HepG2 (cell line): ENCODE measurements around the gene PTH1R.

Source experiments
- BCL6 ChIP-seq: IDR thresholded peaks from 2 replicates; pipeline ENCODE4 v1.6.1; 2016; ENCODE audit warnings: missing genetic modification reagents, missing compliant biosample characterization
- MAFK ChIP-seq, 2 experiments: IDR thresholded peaks in 1 of 2; conservative IDR thresholded peaks in 1 of 2; 2 replicates each; pipeline ENCODE4 v1.6.1; 2011; ENCODE audit warnings: improper control_type of control experiment in 2 of 2, low read length in 2 of 2
- MYNN ChIP-seq: sonication (generic); formaldehyde crosslinking; IDR thresholded peaks from 2 replicates; pipeline ENCODE4 v1.4.0; 2020; ENCODE audit warnings: mild to moderate bottlenecking, low read depth, missing genetic modification reagents
- NR1H2 ChIP-seq: sonication (generic); formaldehyde crosslinking; IDR thresholded peaks from 2 replicates; pipeline ENCODE4 v1.8.1; 2022; ENCODE audit warnings: low read depth, missing genetic modification reagents, borderline replicate concordance
- POLR2AphosphoS5 ChIP-seq: IDR thresholded peaks from 2 replicates; pipeline ENCODE4 v1.6.1; 2012; ENCODE audit warnings: low read depth, low read length
- SNAPC4 ChIP-seq: sonication (generic); formaldehyde crosslinking; IDR thresholded peaks from 2 replicates; pipeline ENCODE4 v1.4.0; 2020; ENCODE audit warnings: mild to moderate bottlenecking, missing genetic modification reagents
- ZBTB33 ChIP-seq: sonication (generic); formaldehyde crosslinking; IDR thresholded peaks from 2 replicates; pipeline ENCODE4 v1.4.0; 2020; ENCODE audit warnings: missing genetic modification reagents
- ZNF224 ChIP-seq: sonication (generic); formaldehyde crosslinking; IDR thresholded peaks from 2 replicates; pipeline ENCODE4 v1.5.0; 2020; ENCODE audit warnings: mild to moderate bottlenecking, missing genetic modification reagents
- ZNF235 ChIP-seq: sonication (generic); formaldehyde crosslinking; IDR thresholded peaks from 2 replicates; pipeline ENCODE4 v1.8.1; 2023; ENCODE audit warnings: mild to moderate bottlenecking, missing genetic modification reagents, borderline replicate concordance
- ZNF335 ChIP-seq: sonication (generic); formaldehyde crosslinking; IDR thresholded peaks from 2 replicates; pipeline ENCODE4 v1.4.0; 2020; ENCODE audit warnings: missing genetic modification reagents
- ZNF737 ChIP-seq: sonication (generic); formaldehyde crosslinking; IDR thresholded peaks from 2 replicates; pipeline ENCODE4 v1.5.0; 2020; ENCODE audit warnings: missing genetic modification reagents, mild to moderate bottlenecking, borderline replicate concordance
- TF ChIP-seq, protein P1 (sequence below): sonication (generic); formaldehyde crosslinking; IDR thresholded peaks from 2 replicates; pipeline ENCODE4 v1.4.0; 2020; ENCODE audit warnings: low read depth, mild to moderate bottlenecking, missing genetic modification reagents

GRCh38 chr3:46934072-46934471 is 56.6 kb downstream of the PTH1R start:
- TF ChIP-seq MAFK (conservative IDR thresholded peaks at IDR 0.05 in 1 of 2, IDR thresholded peaks at IDR 0.05 in 1 of 2; ENCODE audit: low read length in 2 of 2), result no peak
- no peak for TF ChIP-seq SNAPC4 (CRISPR knock-in tag)
- no peak for TF ChIP-seq ZNF224 (CRISPR knock-in tag)
- no peak for TF ChIP-seq BCL6 (CRISPR knock-in tag)
- no peak for TF ChIP-seq MYNN (CRISPR knock-in tag)
- no peak for TF ChIP-seq POLR2AphosphoS5
- no peak for TF ChIP-seq ZNF737 (CRISPR knock-in tag)
- TF ChIP-seq, protein P1, sequence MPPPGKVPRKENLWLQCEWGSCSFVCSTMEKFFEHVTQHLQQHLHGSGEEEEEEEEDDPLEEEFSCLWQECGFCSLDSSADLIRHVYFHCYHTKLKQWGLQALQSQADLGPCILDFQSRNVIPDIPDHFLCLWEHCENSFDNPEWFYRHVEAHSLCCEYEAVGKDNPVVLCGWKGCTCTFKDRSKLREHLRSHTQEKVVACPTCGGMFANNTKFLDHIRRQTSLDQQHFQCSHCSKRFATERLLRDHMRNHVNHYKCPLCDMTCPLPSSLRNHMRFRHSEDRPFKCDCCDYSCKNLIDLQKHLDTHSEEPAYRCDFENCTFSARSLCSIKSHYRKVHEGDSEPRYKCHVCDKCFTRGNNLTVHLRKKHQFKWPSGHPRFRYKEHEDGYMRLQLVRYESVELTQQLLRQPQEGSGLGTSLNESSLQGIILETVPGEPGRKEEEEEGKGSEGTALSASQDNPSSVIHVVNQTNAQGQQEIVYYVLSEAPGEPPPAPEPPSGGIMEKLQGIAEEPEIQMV (CRISPR knock-in tag), result no peak
- no peak for TF ChIP-seq NR1H2 (CRISPR knock-in tag)
- TF ChIP-seq ZNF335 (CRISPR knock-in tag), result no peak
- TF ChIP-seq ZBTB33 (CRISPR knock-in tag), result no peak
- no peak for TF ChIP-seq ZNF235 (CRISPR knock-in tag)
